Esophagus muscularis mucosa (tissue), 4 donors: ENCODE results near the gene KCNJ5. TPM values are rescaled to one million over a fixed set of nuclear protein-coding genes. Genes with fewer than 3 reads are reported as not detected.

Experiments used
- DNase-seq: peaks from one replicate; pipeline ENCODE4 v3.0.0-alpha.2; 2017; ENCODE audit errors: extremely low spot score
- H3K27ac ChIP-seq, 4 donors: fragments of 200-600 bp; sonication (generic); replicated peaks in 1 of 4; 1 replicate in 3 of 4; 2 replicates in 1 of 4; pipeline ENCODE4 v1.5.1; 2016 to 2019; ENCODE audit warnings: mild to moderate bottlenecking in 1 of 4
- H3K27me3 ChIP-seq, 4 donors: fragments of 200-600 bp; sonication (generic); one replicate each; pipeline versions ENCODE4 v1.5.1 to v1.6.0; 2016 to 2019
- H3K36me3 ChIP-seq, 4 donors: fragments of 200-600 bp; sonication (generic); one replicate each; pipeline ENCODE4 v1.5.1; 2016 to 2019
- H3K4me1 ChIP-seq, 4 donors: fragments of 200-600 bp; sonication (generic); one replicate each; pipeline ENCODE4 v1.5.1; 2016 to 2019
- H3K4me3 ChIP-seq, 4 donors: fragments of 200-600 bp; sonication (generic); 1 replicate in 2 of 4; 2 replicates in 2 of 4; pipeline ENCODE4 v1.5.1; 2016 to 2019; ENCODE audit warnings: mild to moderate bottlenecking in 4 of 4, moderate library complexity in 1 of 4
- H3K9me3 ChIP-seq, 4 donors: fragments of 200-600 bp; sonication (generic); 1 replicate in 3 of 4; 2 replicates in 1 of 4; pipeline ENCODE4 v1.5.1; 2016 to 2019
- CTCF ChIP-seq, 3 experiments: fragments of 200-600 bp in 2 of 3; fragments of 450-650 bp in 1 of 3; sonication (generic) in 2 of 3; IDR thresholded peaks; one replicate each; pipeline ENCODE4 v1.5.1; 2017 to 2019; ENCODE audit warnings: antibody characterized with exemption in 3 of 3, mild to moderate bottlenecking in 2 of 3, moderate library complexity in 1 of 3
- EP300 ChIP-seq: sonication (generic); formaldehyde crosslinking; IDR thresholded peaks from one replicate; pipeline ENCODE4 v1.6.1; 2017; ENCODE audit warnings: antibody characterized with exemption
- POLR2A ChIP-seq: fragments of 450-650 bp; IDR thresholded peaks from one replicate; pipeline ENCODE4 v1.6.1; 2017; ENCODE audit warnings: antibody characterized with exemption, moderate library complexity, mild to moderate bottlenecking, low read depth
- POLR2AphosphoS5 ChIP-seq, 2 donors: sonication (generic); formaldehyde crosslinking; IDR thresholded peaks; one replicate each; pipeline ENCODE4 v1.6.1; 2017; ENCODE audit warnings: antibody characterized with exemption in 2 of 2
- WGBS: methylation state at CpG from one replicate; pipeline ENCODE4 v1.1.5; 2018; 5-methylcytosine and 5-hydroxymethylcytosine counted together
- intact Hi-C: fragments of 100-400 bp; cut with DNase I; formaldehyde crosslinking; loops from one replicate; pipeline ENCODE4 v1.15.1; 2023
- total RNA-seq, 4 donors: library from RNA; depleted of rRNA; stranded (reverse); fragments of >200 nt; gene quantifications; one replicate each; pipeline versions ENCODE4 v1.1.0 to v1.2.1, GENCODE V29; 2016

Gene KCNJ5
- total RNA-seq, 4 donors from 2014 or later, result 0.80 to 3.8 (median 1.00) TPM

- TF ChIP-seq POLR2AphosphoS5 (IDR thresholded peaks at IDR 0.05) (no peak), EP300 (no peak), CTCF (IDR thresholded peaks at IDR 0.05) (no peak), POLR2A (no peak)
- no peak for DNase-seq
- intact Hi-C loops, result no loop called here
- H3K27ac ChIP-seq, result no peak overlapping the region
- H3K4me3 ChIP-seq, result no peak overlapping the region
- no peaks in the 10 kb centered on the region for H3K36me3 ChIP-seq
- H3K4me1 ChIP-seq, result peaks cover 0 to 12% (median 9%) of the 10 kb centered on the region in 4 donors
- WGBS, result 95% methylated on average over 13 of the region's 13 CpGs
- no peaks in the 10 kb centered on the region for H3K27me3 ChIP-seq
- no peaks in the 10 kb centered on the region for H3K9me3 ChIP-seq
Measured at GRCh38 chr11:128898580-128899344, 7.6 kb downstream of the KCNJ5 start.

GRCh38 chr11:128900468-128900867 is 9.3 kb downstream of the KCNJ5 start:
- 33% methylated on average over 4 of the region's 4 CpGs for WGBS
- H3K36me3 ChIP-seq, result no peaks in the 10 kb centered on the region
- no peak for TF ChIP-seq POLR2A
- TF ChIP-seq CTCF (IDR thresholded peaks at IDR 0.05), result no peak
- no peak for TF ChIP-seq EP300
- no peak for TF ChIP-seq POLR2AphosphoS5 (IDR thresholded peaks at IDR 0.05)
- no peaks in the 10 kb centered on the region for H3K9me3 ChIP-seq
- no peak for DNase-seq
- H3K27me3 ChIP-seq, result no peaks in the 10 kb centered on the region
- H3K27ac ChIP-seq, result no peak overlapping the region
- intact Hi-C loops, result no loop called here
- H3K4me1 ChIP-seq, result peaks cover 14 to 21% (median 17%) of the 10 kb centered on the region in 4 donors
- H3K4me3 ChIP-seq, result no peak overlapping the region

GRCh38 chr11:128901653-128902514 is 10.7 kb downstream of the KCNJ5 start:
- 64% methylated on average over 28 of the region's 29 CpGs for WGBS
- no peak for DNase-seq
- intact Hi-C loops, result no loop called here
- Histone ChIP-seq H3K9me3 (no peaks in the 10 kb centered on the region), H3K27me3 (peaks cover 0 to 4% (median 0%) of the 10 kb centered on the region in 4 donors), H3K36me3 (no peaks in the 10 kb centered on the region), H3K4me3 (no peak overlapping the region), H3K27ac (no peak overlapping the region), H3K4me1 (peaks cover 13 to 33% (median 25%) of the 10 kb centered on the region in 4 donors)
- TF ChIP-seq POLR2AphosphoS5 (IDR thresholded peaks at IDR 0.05) (no peak), CTCF (IDR thresholded peaks at IDR 0.05) (no peak), EP300 (no peak), POLR2A (no peak)

GRCh38 chr11:128902515-128903066 is 11.4 kb downstream of the KCNJ5 start:
- Histone ChIP-seq H3K4me1 (peaks cover 13 to 40% (median 25%) of the 10 kb centered on the region in 4 donors), H3K27ac (no peak overlapping the region), H3K27me3 (peaks cover 0 to 4% (median 0%) of the 10 kb centered on the region in 4 donors), H3K9me3 (no peaks in the 10 kb centered on the region), H3K36me3 (no peaks in the 10 kb centered on the region), H3K4me3 (no peak overlapping the region)
- no peak for TF ChIP-seq CTCF (IDR thresholded peaks at IDR 0.05)
- TF ChIP-seq EP300, result no peak
- no peak for TF ChIP-seq POLR2AphosphoS5 (IDR thresholded peaks at IDR 0.05)
- no peak for TF ChIP-seq POLR2A
- intact Hi-C loops, result no loop called here
- DNase-seq, result no peak
- 86% methylated on average over 8 of the region's 10 CpGs for WGBS
